ENCODE data around the gene ABCG8.
"Not testable (repeated sequence)": the region's sequence is repeated elsewhere in the genome, so short reads cannot be mapped to it uniquely, and the experiment has no call there.

ABCG8 gene

GRCh38 chr2:43905871-43906270 lies 67.1 kb downstream of the ABCG8 start:
- DNase-seq (ENCODE audit: low spot score): no peak
- no peak overlapping the region for H3K27ac ChIP-seq
- TF ChIP-seq, protein P1, sequence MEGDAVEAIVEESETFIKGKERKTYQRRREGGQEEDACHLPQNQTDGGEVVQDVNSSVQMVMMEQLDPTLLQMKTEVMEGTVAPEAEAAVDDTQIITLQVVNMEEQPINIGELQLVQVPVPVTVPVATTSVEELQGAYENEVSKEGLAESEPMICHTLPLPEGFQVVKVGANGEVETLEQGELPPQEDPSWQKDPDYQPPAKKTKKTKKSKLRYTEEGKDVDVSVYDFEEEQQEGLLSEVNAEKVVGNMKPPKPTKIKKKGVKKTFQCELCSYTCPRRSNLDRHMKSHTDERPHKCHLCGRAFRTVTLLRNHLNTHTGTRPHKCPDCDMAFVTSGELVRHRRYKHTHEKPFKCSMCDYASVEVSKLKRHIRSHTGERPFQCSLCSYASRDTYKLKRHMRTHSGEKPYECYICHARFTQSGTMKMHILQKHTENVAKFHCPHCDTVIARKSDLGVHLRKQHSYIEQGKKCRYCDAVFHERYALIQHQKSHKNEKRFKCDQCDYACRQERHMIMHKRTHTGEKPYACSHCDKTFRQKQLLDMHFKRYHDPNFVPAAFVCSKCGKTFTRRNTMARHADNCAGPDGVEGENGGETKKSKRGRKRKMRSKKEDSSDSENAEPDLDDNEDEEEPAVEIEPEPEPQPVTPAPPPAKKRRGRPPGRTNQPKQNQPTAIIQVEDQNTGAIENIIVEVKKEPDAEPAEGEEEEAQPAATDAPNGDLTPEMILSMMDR (IDR thresholded peaks at IDR 0.05): no peak
- H3K4me3 ChIP-seq: no peak overlapping the region

GRCh38 chr2:43906448-43907109 lies 67.8 kb downstream of the ABCG8 start:
- no peak for DNase-seq (ENCODE audit: low spot score)
- Histone ChIP-seq H3K4me3 (no peak overlapping the region), H3K27ac (no peak overlapping the region)
- TF ChIP-seq, protein P1 (IDR thresholded peaks at IDR 0.05): no peak

- H3K27ac ChIP-seq; H3K4me3 ChIP-seq; DNase-seq (ENCODE audit: low spot score): not testable (repeated sequence)
These were observed 72.5 kb downstream of the ABCG8 start for GRCh38 chr2:43911136-43911790.

GRCh38 chr2:43924463-43924862 lies 85.7 kb downstream of the ABCG8 start:
- no peak for DNase-seq (ENCODE audit: low spot score)

GRCh38 chr2:43925431-43925830 lies 86.7 kb downstream of the ABCG8 start:
- Histone ChIP-seq H3K27ac (no peak overlapping the region), H3K4me3 (no peak overlapping the region)
- no peak for DNase-seq (ENCODE audit: low spot score)
- TF ChIP-seq, protein P1 (IDR thresholded peaks at IDR 0.05): no peak

More at GRCh38 chr2:43924463-43924862, 85.7 kb downstream of the ABCG8 start:
- TF ChIP-seq, protein P1 (IDR thresholded peaks at IDR 0.05): no peak
- H3K27ac ChIP-seq: no peak overlapping the region
- no peak overlapping the region for H3K4me3 ChIP-seq

- DNase-seq (ENCODE audit: low spot score): no peak
- TF ChIP-seq, protein P1 (IDR thresholded peaks at IDR 0.05): no peak
- no peak overlapping the region for H3K27ac ChIP-seq
- H3K4me3 ChIP-seq: no peak overlapping the region
These were observed 88.7 kb downstream of the ABCG8 start for GRCh38 chr2:43927442-43927841.

- Histone ChIP-seq H3K27ac (no peak overlapping the region), H3K4me3 (no peak overlapping the region)
- TF ChIP-seq, protein P1 (IDR thresholded peaks at IDR 0.05): no peak
- no peak for DNase-seq (ENCODE audit: low spot score)
These were observed 92.5 kb downstream of the ABCG8 start for GRCh38 chr2:43931293-43931692.

Data from coronary artery (tissue), 2 donors.